GM18909 (cell line): ENCODE results near the gene TUBA3D.
"Not testable (repeated sequence)": the region's sequence is repeated elsewhere in the genome, so short reads cannot be mapped to it uniquely, and the experiment has no call there.

Experiments used
- ATAC-seq: cut with Tn5 transposase; IDR thresholded peaks from one replicate; pipeline ENCODE4 v1.9.1; 2021; ENCODE audit warnings: mild to moderate bottlenecking; ENCODE audit not compliant: unreplicated experiment, poor library complexity

TUBA3D gene

DNA sequence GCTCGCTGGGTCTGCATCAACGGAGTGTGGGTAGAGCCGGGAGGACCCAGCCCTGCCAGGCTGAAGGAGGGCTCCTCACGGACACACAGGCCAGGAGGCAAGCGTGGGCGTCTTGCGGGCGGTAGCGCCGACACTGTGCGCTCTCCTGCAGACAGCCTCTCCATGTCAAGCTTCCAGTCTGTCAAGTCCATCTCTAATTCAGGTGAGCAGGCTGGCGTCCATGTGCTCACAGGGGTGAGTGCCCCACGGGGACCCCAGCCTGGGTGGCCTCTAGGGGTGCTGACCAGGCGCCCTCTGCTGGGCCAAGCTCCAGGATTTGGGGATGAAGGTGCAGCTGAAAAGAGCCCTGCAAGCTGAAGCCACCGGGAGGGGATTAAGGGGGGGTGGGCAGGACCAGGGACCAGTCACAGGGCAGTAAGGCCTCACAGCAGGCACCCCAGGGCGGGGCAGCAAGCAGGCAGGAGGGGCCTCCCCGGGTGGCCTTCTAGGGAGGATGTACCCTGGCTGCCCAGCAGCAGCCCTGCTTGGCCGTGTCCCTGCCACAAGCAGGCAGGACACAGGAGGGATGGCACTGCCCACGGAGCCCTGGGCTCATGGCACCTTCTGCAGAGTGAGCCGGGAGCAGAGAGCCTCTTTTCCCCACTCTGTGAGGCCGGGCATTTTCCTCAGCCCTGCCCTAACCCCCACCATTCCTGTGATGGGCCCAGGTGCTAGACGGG, 54.9 kb downstream of the TUBA3D start:
- not testable (repeated sequence) for ATAC-seq

GRCh38 chr2:131531547-131532185, 55.7 kb downstream of the TUBA3D start:
- ATAC-seq: not testable (repeated sequence)
